GM10266 (cell line): ENCODE data around the gene STUB1.
"Not testable (repeated sequence)": the region's sequence is repeated elsewhere in the genome, so short reads cannot be mapped to it uniquely, and the experiment has no call there.

Experiments
- DNase-seq: peaks from one replicate; pipeline ENCODE4 v3.0.0; 2012; ENCODE audit errors: extremely low spot score
- CTCF ChIP-seq: IDR thresholded peaks from 2 replicates; pipeline ENCODE4 v1.5.1; 2012; ENCODE audit warnings: mild to moderate bottlenecking, low read depth; ENCODE audit not compliant: control insufficient read depth, insufficient read depth; ENCODE audit errors: missing control alignments

Gene STUB1

GRCh38 chr16:685967-686366 is 5.8 kb downstream of the STUB1 start:
- DNase-seq, result no peak
- peak; percentile 46 for TF ChIP-seq CTCF

- TF ChIP-seq CTCF, result no peak
Observed at GRCh38 chr16:686459-687260, 6.5 kb downstream of the STUB1 start.

GRCh38 chr16:687499-687898 is 7.3 kb downstream of the STUB1 start:
- TF ChIP-seq CTCF, result no peak
- DNase-seq, result no peak

More at GRCh38 chr16:686459-687260, 6.5 kb downstream of the STUB1 start:
- no peak for DNase-seq

- no peak for TF ChIP-seq CTCF
- DNase-seq, result no peak
Observed at GRCh38 chr16:689175-689897, 9.1 kb downstream of the STUB1 start.

- not testable (repeated sequence) for DNase-seq
Observed at GRCh38 chr16:691242-691641, 11.0 kb downstream of the STUB1 start.

- TF ChIP-seq CTCF, result no peak
- no peak for DNase-seq
Observed at GRCh38 chr16:692356-693108, 12.3 kb downstream of the STUB1 start.

- DNase-seq, result no peak
- TF ChIP-seq CTCF, result no peak
Observed at GRCh38 chr16:693364-693763, 13.2 kb downstream of the STUB1 start.
